Erythroblast (primary cell): ENCODE results near the gene ESPL1.

Experiments
- GATA1 ChIP-seq: IDR thresholded peaks from 2 replicates; pipeline ENCODE4 v1.6.1; 2011; ENCODE audit warnings: low read depth, mild to moderate bottlenecking, control low read depth, low read length, moderate library complexity
- POLR2A ChIP-seq: IDR thresholded peaks from 2 replicates; pipeline ENCODE4 v1.6.1; 2011; ENCODE audit warnings: mild to moderate bottlenecking, low read length

- no peak for TF ChIP-seq POLR2A
- no peak for TF ChIP-seq GATA1
Observed at GRCh38 chr12:53326460-53327185, 58.5 kb downstream of the ESPL1 start.
